ENCODE data around the gene SWAP70.
"Not testable (repeated sequence)": the region's sequence is repeated elsewhere in the genome, so short reads cannot be mapped to it uniquely, and the experiment has no call there.

SWAP70 gene

GRCh38 chr11:9692691-9693090 lies 28.8 kb downstream of the SWAP70 start:
- no peak for DNase-seq (ENCODE audit: low read depth in 2 of 2)

- no peak for DNase-seq (ENCODE audit: low read depth in 2 of 2)
Measured at GRCh38 chr11:9693801-9694553, 30.1 kb downstream of the SWAP70 start.

GRCh38 chr11:9695228-9695627 lies 31.4 kb downstream of the SWAP70 start:
- DNase-seq (ENCODE audit: low read depth in 2 of 2), result not testable (repeated sequence)

GRCh38 chr11:9697766-9698165 lies 33.9 kb downstream of the SWAP70 start:
- DNase-seq (ENCODE audit: low read depth in 2 of 2), result no peak

- DNase-seq (ENCODE audit: low read depth in 2 of 2), result no peak
Measured at GRCh38 chr11:9700105-9700801, 36.4 kb downstream of the SWAP70 start.

- no peak for DNase-seq (ENCODE audit: low read depth in 2 of 2)
Measured at GRCh38 chr11:9701799-9702198, 37.9 kb downstream of the SWAP70 start.

GRCh38 chr11:9703280-9703679 lies 39.4 kb downstream of the SWAP70 start:
- DNase-seq (ENCODE audit: low read depth in 2 of 2), result no peak

- no peak for DNase-seq (ENCODE audit: low read depth in 2 of 2)
Measured at GRCh38 chr11:9704037-9704436, 40.2 kb downstream of the SWAP70 start.

- DNase-seq (ENCODE audit: low read depth in 2 of 2), result no peak
Measured at GRCh38 chr11:9704620-9705019, 40.7 kb downstream of the SWAP70 start.

- not testable (repeated sequence) for DNase-seq (ENCODE audit: low read depth in 2 of 2)
Measured at GRCh38 chr11:9705361-9705760, 41.5 kb downstream of the SWAP70 start.

- DNase-seq (ENCODE audit: low read depth in 2 of 2), result no peak
Measured at GRCh38 chr11:9708544-9708943, 44.7 kb downstream of the SWAP70 start.

GRCh38 chr11:9710223-9710622 lies 46.3 kb downstream of the SWAP70 start:
- no peak for DNase-seq (ENCODE audit: low read depth in 2 of 2)

- no peak for DNase-seq (ENCODE audit: low read depth in 2 of 2)
Measured at GRCh38 chr11:9710852-9711251, 47.0 kb downstream of the SWAP70 start.

- no peak for DNase-seq (ENCODE audit: low read depth in 2 of 2)
Measured at GRCh38 chr11:9711454-9712307, 47.8 kb downstream of the SWAP70 start.

- no peak for DNase-seq (ENCODE audit: low read depth in 2 of 2)
Measured at GRCh38 chr11:9714272-9714940, 50.5 kb downstream of the SWAP70 start.

GRCh38 chr11:9716275-9717039 lies 52.6 kb downstream of the SWAP70 start:
- no peak for DNase-seq (ENCODE audit: low read depth in 2 of 2)

GRCh38 chr11:9717040-9717357 lies 53.1 kb downstream of the SWAP70 start:
- no peak for DNase-seq (ENCODE audit: low read depth in 2 of 2)

GRCh38 chr11:9717719-9718118 lies 53.8 kb downstream of the SWAP70 start:
- no peak for DNase-seq (ENCODE audit: low read depth in 2 of 2)

GRCh38 chr11:9718147-9718546 lies 54.3 kb downstream of the SWAP70 start:
- DNase-seq (ENCODE audit: low read depth in 2 of 2), result no peak

- no peak for DNase-seq (ENCODE audit: low read depth in 2 of 2)
Measured at GRCh38 chr11:9719566-9720289, 55.9 kb downstream of the SWAP70 start.

- DNase-seq (ENCODE audit: low read depth in 2 of 2), result no peak
Measured at GRCh38 chr11:9720290-9720630, 56.4 kb downstream of the SWAP70 start.
